ENCODE data around the gene MFSD1. TPM values are rescaled to one million over a fixed set of nuclear protein-coding genes. Genes with fewer than 3 reads are reported as not detected.

MFSD1 gene
- total and polyA plus RNA-seq, 9 of the 15 experiments (the other 6 are each of a cell fraction or from before 2014, with no cell fraction given), result 8.7 to 49.5 (median 28.6) TPM

- TF ChIP-seq ZNF217 (CRISPR knock-in tag; IDR thresholded peaks at IDR 0.05) (no peak), BACH1 (tag; IDR thresholded peaks at IDR 0.05) (0 out of 2 replicates have a peak, but pooled peaks have one; percentile 29), ZBTB34 (CRISPR knock-in tag; IDR thresholded peaks at IDR 0.05) (no peak), KDM1A (IDR thresholded peaks at IDR 0.05) (no peak), NCOA6 (IDR thresholded peaks at IDR 0.05) (no peak), CEBPG (CRISPR knock-in tag; IDR thresholded peaks at IDR 0.05) (peak; percentile 65), CEBPG (tag; conservative IDR thresholded peaks at IDR 0.05 in 1 of 2, IDR thresholded peaks at IDR 0.05 in 1 of 2) (peak in 1 of 2 experiments; percentile 83; a peak in 2 of 4 replicates), ZNF384 (IDR thresholded peaks at IDR 0.05; ENCODE audit: low read depth, low read length) (no peak), SMARCE1 (IDR thresholded peaks at IDR 0.05) (peak; percentile 40; the same call in 1 of the 2 replicates), ZNF347 (CRISPR knock-in tag; IDR thresholded peaks at IDR 0.05; ENCODE audit: low read depth) (no peak), CEBPB (tag; IDR thresholded peaks at IDR 0.05) (peak; percentile 56; the same call in 1 of the 2 replicates), PTBP1 (IDR thresholded peaks at IDR 0.05; ENCODE audit: low read depth, low read length) (no peak), JUND (IDR thresholded peaks at IDR 0.05; ENCODE audit: borderline replicate concordance, low read depth, low read length) (peak; percentile 85), JUND (tag; IDR thresholded peaks at IDR 0.05; ENCODE audit: borderline replicate concordance, low read depth, low read length) (peak; percentile 49; the same call in 1 of the 3 replicates), RNF2 (IDR thresholded peaks at IDR 0.05) (no peak)
- TF ChIP-seq, protein P1, sequence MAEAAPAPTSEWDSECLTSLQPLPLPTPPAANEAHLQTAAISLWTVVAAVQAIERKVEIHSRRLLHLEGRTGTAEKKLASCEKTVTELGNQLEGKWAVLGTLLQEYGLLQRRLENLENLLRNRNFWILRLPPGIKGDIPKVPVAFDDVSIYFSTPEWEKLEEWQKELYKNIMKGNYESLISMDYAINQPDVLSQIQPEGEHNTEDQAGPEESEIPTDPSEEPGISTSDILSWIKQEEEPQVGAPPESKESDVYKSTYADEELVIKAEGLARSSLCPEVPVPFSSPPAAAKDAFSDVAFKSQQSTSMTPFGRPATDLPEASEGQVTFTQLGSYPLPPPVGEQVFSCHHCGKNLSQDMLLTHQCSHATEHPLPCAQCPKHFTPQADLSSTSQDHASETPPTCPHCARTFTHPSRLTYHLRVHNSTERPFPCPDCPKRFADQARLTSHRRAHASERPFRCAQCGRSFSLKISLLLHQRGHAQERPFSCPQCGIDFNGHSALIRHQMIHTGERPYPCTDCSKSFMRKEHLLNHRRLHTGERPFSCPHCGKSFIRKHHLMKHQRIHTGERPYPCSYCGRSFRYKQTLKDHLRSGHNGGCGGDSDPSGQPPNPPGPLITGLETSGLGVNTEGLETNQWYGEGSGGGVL (CRISPR knock-in tag; IDR thresholded peaks at IDR 0.05), result no peak
- TF ChIP-seq, protein P2, sequence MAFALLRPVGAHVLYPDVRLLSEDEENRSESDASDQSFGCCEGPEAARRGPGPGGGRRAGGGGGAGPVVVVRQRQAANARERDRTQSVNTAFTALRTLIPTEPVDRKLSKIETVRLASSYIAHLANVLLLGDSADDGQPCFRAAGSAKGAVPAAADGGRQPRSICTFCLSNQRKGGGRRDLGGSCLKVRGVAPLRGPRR (CRISPR knock-in tag; IDR thresholded peaks at IDR 0.05), result no peak
- TF ChIP-seq, protein P3, sequence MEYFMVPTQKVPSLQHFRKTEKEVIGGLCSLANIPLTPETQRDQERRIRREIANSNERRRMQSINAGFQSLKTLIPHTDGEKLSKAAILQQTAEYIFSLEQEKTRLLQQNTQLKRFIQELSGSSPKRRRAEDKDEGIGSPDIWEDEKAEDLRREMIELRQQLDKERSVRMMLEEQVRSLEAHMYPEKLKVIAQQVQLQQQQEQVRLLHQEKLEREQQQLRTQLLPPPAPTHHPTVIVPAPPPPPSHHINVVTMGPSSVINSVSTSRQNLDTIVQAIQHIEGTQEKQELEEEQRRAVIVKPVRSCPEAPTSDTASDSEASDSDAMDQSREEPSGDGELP (CRISPR knock-in tag; IDR thresholded peaks at IDR 0.05; ENCODE audit: borderline replicate concordance), result no peak
Measured at GRCh38 chr3:158792709-158793108, 9.1 kb upstream of the MFSD1 start (continued).

Data from K562 (cell line).